Left ventricle myocardium inferior (tissue), 1 donor: ENCODE measurements around the gene METTL2B. TPM values are rescaled to one million over a fixed set of nuclear protein-coding genes. Genes with fewer than 3 reads are reported as not detected.
A peak's percentile ranks its signal among the peaks of the same experiment; 100 is the strongest.
"Not testable (repeated sequence)": the region's sequence is repeated elsewhere in the genome, so short reads cannot be mapped to it uniquely, and the experiment has no call there.

Experiments
- DNase-seq: peaks from one replicate; pipeline ENCODE4 v3.0.0-alpha.2; 2020
- H3K27ac ChIP-seq: fragments of 200-600 bp; replicated peaks from 2 replicates; pipeline ENCODE4 v1.8.0; 2021
- H3K27me3 ChIP-seq: fragments of 200-600 bp; 2 replicates; pipeline ENCODE4 v1.8.0; 2021; ENCODE audit warnings: low read depth
- H3K36me3 ChIP-seq: fragments of 200-600 bp; 2 replicates; pipeline ENCODE4 v1.8.0; 2021
- H3K4me1 ChIP-seq: fragments of 200-600 bp; 2 replicates; pipeline ENCODE4 v1.8.0; 2021
- H3K4me3 ChIP-seq: fragments of 200-600 bp; 2 replicates; pipeline ENCODE4 v1.8.0; 2021; ENCODE audit warnings: mild to moderate bottlenecking, moderate library complexity
- H3K9me3 ChIP-seq: fragments of 200-600 bp; replicated peaks from 2 replicates; pipeline ENCODE4 v1.8.0; 2021
- intact Hi-C: fragments of 100-400 bp; cut with micrococcal nuclease; formaldehyde crosslinking; loops from one replicate; pipeline ENCODE4 v1.11.0; 2022
- total RNA-seq: library from RNA; stranded (reverse); fragmentation: NEBNext Ultra II Directional; extraction: Animal tissue kit (Norgen Biotek cat#: 25700); gene quantifications from one replicate; pipeline ENCODE4 v1.2.1, GENCODE V29; 2021
- TF ChIP-seq, protein P1 (sequence below): fragments of 200-600 bp; IDR thresholded peaks from 2 replicates; pipeline ENCODE4 v1.8.0; 2021; ENCODE audit warnings: antibody characterized with exemption, mild to moderate bottlenecking, borderline replicate concordance
- donor health status: DM: no; HTN: yes; CAD: no; lungs with severe emphysema.

The METTL2B gene
- total RNA-seq, 1 donor from 2014 or later, result 19.5 TPM

DNA sequence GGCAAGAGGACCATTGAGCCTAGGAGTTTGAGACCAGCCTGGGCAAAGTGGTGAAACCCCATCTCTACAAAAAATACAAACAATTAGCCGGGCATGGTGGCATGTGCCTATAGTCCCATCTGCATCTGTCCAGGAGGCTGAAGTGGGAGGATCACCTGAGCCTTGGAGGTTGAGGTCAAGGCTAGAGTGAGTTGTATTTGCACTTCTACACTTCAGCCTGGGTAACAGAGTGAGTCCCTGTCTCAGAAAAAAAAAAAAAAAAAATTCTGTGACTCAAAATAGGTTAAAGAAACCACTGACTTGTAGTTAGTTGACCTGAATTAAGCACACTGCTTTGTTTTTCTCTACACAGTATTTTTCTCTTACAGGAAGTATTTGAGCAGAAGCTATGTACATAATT is 74.4 kb downstream of the METTL2B start:
- TF ChIP-seq, protein P1, sequence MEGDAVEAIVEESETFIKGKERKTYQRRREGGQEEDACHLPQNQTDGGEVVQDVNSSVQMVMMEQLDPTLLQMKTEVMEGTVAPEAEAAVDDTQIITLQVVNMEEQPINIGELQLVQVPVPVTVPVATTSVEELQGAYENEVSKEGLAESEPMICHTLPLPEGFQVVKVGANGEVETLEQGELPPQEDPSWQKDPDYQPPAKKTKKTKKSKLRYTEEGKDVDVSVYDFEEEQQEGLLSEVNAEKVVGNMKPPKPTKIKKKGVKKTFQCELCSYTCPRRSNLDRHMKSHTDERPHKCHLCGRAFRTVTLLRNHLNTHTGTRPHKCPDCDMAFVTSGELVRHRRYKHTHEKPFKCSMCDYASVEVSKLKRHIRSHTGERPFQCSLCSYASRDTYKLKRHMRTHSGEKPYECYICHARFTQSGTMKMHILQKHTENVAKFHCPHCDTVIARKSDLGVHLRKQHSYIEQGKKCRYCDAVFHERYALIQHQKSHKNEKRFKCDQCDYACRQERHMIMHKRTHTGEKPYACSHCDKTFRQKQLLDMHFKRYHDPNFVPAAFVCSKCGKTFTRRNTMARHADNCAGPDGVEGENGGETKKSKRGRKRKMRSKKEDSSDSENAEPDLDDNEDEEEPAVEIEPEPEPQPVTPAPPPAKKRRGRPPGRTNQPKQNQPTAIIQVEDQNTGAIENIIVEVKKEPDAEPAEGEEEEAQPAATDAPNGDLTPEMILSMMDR, result no peak
- H3K9me3 ChIP-seq, result no peaks in the 10 kb centered on the region
- no peak overlapping the region for H3K27ac ChIP-seq
- DNase-seq, result no peak
- peaks cover 21% of the 10 kb centered on the region for H3K36me3 ChIP-seq
- peaks cover 28% of the 10 kb centered on the region for H3K4me1 ChIP-seq
- H3K4me3 ChIP-seq, result no peak overlapping the region
- H3K27me3 ChIP-seq, result no peaks in the 10 kb centered on the region
- intact Hi-C loops, result no loop called here

DNA sequence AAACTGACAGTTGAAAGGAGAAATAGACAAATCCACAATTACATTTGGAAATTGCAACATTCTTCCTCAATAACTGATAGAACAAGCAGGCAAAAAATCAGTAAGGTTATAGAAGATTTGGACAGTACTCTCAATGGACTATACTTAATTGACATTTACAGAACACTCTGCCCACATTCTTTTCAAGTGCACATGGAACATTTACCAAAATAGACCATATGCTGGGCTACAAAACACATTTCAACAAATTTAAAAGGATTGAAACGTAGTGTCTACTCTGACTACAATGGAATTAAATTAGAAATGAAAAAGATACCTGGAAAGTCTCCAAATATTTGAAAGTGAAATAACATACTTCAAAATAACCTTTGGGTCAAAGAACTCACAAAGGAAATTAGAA is 77.8 kb downstream of the METTL2B start:
- H3K36me3 ChIP-seq, DNase-seq, H3K4me3 ChIP-seq, intact Hi-C loops, H3K9me3 ChIP-seq, H3K27me3 ChIP-seq: not testable (repeated sequence)
- peaks cover 23% of the 10 kb centered on the region for H3K4me1 ChIP-seq
- H3K27ac ChIP-seq, result peak overlapping the region; percentile 18

Other genes with a start within 250 kb of the METTL2B start
- gene LEP, start 235.5 kb upstream of the METTL2B start, total RNA-seq, result 0.14 TPM
- gene RBM28, start 132.8 kb upstream of the METTL2B start, total RNA-seq, result 35.7 TPM
- 1.6 TPM for gene PRRT4, start 115.1 kb upstream of the METTL2B start, total RNA-seq
- gene IMPDH1, start 66.8 kb upstream of the METTL2B start, total RNA-seq, result 17.4 TPM
- gene HILPDA, start 20.9 kb upstream of the METTL2B start, total RNA-seq, result 7.9 TPM
- 1.6 TPM for gene GARIN1A, start 195.5 kb downstream of the METTL2B start, total RNA-seq